ENCODE data around the gene ZBTB7A.

Gene ZBTB7A

GRCh38 chr19:4036576-4037300 is 30.0 kb downstream of the ZBTB7A start:
- DNase-seq (ENCODE audit: low read depth in 2 of 2): no peak

- DNase-seq (ENCODE audit: low read depth in 2 of 2): no peak
These were observed 31.1 kb downstream of the ZBTB7A start for GRCh38 chr19:4035582-4035981.

GRCh38 chr19:4035018-4035566 is 31.6 kb downstream of the ZBTB7A start:
- no peak for DNase-seq (ENCODE audit: low read depth in 2 of 2)

- no peak for DNase-seq (ENCODE audit: low read depth in 2 of 2)
These were observed 32.4 kb downstream of the ZBTB7A start for GRCh38 chr19:4034048-4035017.

- no peak for DNase-seq (ENCODE audit: low read depth in 2 of 2)
These were observed 33.4 kb downstream of the ZBTB7A start for GRCh38 chr19:4033028-4033956.

GRCh38 chr19:4032436-4032835 is 34.3 kb downstream of the ZBTB7A start:
- no peak for DNase-seq (ENCODE audit: low read depth in 2 of 2)

GRCh38 chr19:4031420-4031819 is 35.3 kb downstream of the ZBTB7A start:
- no peak for DNase-seq (ENCODE audit: low read depth in 2 of 2)

GRCh38 chr19:4030981-4031380 is 35.7 kb downstream of the ZBTB7A start:
- DNase-seq (ENCODE audit: low read depth in 2 of 2): no peak

- DNase-seq (ENCODE audit: low read depth in 2 of 2): no peak
These were observed 36.1 kb downstream of the ZBTB7A start for GRCh38 chr19:4030552-4030951.

- DNase-seq (ENCODE audit: low read depth in 2 of 2): no peak
These were observed 37.5 kb downstream of the ZBTB7A start for GRCh38 chr19:4029247-4029614.

GRCh38 chr19:4028334-4029246 is 38.1 kb downstream of the ZBTB7A start:
- no peak for DNase-seq (ENCODE audit: low read depth in 2 of 2)

- no peak for DNase-seq (ENCODE audit: low read depth in 2 of 2)
These were observed 39.6 kb downstream of the ZBTB7A start for GRCh38 chr19:4027146-4027545.

- DNase-seq (ENCODE audit: low read depth in 2 of 2): no peak
These were observed 41.4 kb downstream of the ZBTB7A start for GRCh38 chr19:4025317-4025716.

GRCh38 chr19:4023600-4024398 is 42.9 kb downstream of the ZBTB7A start:
- DNase-seq (ENCODE audit: low read depth in 2 of 2): no peak

GRCh38 chr19:4019578-4019977 is 47.1 kb downstream of the ZBTB7A start:
- no peak for DNase-seq (ENCODE audit: low read depth in 2 of 2)

- DNase-seq (ENCODE audit: low read depth in 2 of 2): no peak
These were observed 47.8 kb downstream of the ZBTB7A start for GRCh38 chr19:4018775-4019504.

- no peak for DNase-seq (ENCODE audit: low read depth in 2 of 2)
These were observed 48.5 kb downstream of the ZBTB7A start for GRCh38 chr19:4018140-4018613.

- no peak for DNase-seq (ENCODE audit: low read depth in 2 of 2)
These were observed 49.6 kb downstream of the ZBTB7A start for GRCh38 chr19:4016903-4017638.

Measured in stimulated activated CD8-positive, alpha-beta memory T cell treated with anti-CD3 and anti-CD28 coated beads, Interleukin-2, amount 100 ng/mL, for 48 hours (primary cell).